Upper lobe of right lung (tissue), 1 donor: ENCODE data around the gene RAP1GDS1. TPM values are rescaled to one million over a fixed set of nuclear protein-coding genes. Genes with fewer than 3 reads are reported as not detected.
"Not testable (repeated sequence)": the region's sequence is repeated elsewhere in the genome, so short reads cannot be mapped to it uniquely, and the experiment has no call there.

Experiments used
- ATAC-seq: fragments of 200-7000 bp; cut with Tn5 transposase; one replicate; pipeline ENCODE4 v1.9.1; 2020; ENCODE audit warnings: mild to moderate bottlenecking, moderate library complexity
- DNase-seq: peaks from one replicate; pipeline ENCODE4 v3.0.0-alpha.2; 2020
- H3K27ac ChIP-seq: fragments of 200-600 bp; one replicate; pipeline ENCODE4 v1.8.0; 2022
- H3K27me3 ChIP-seq: fragments of 200-600 bp; one replicate; pipeline ENCODE4 v1.8.0; 2022; ENCODE audit warnings: mild to moderate bottlenecking
- H3K36me3 ChIP-seq: fragments of 200-600 bp; one replicate; pipeline ENCODE4 v1.8.0; 2022
- H3K4me1 ChIP-seq: fragments of 200-600 bp; one replicate; pipeline ENCODE4 v1.8.0; 2022
- H3K4me3 ChIP-seq: fragments of 200-600 bp; one replicate; pipeline ENCODE4 v1.8.0; 2022; ENCODE audit warnings: mild to moderate bottlenecking
- H3K9me3 ChIP-seq: fragments of 200-600 bp; one replicate; pipeline ENCODE4 v1.8.0; 2022
- intact Hi-C: fragments of 100-400 bp; cut with DNase I; formaldehyde crosslinking; loops from one replicate; pipeline ENCODE4 v1.11.0; 2022
- total RNA-seq: library from RNA; stranded (reverse); fragmentation: NEBNext Ultra II Directional; extraction: Animal tissue kit (Norgen Biotek cat#: 25700); gene quantifications from one replicate; pipeline ENCODE4 v1.2.1, GENCODE V29; 2021
- TF ChIP-seq, protein P1 (sequence below): fragments of 200-600 bp; IDR thresholded peaks from one replicate; pipeline ENCODE4 v1.8.0; 2022; ENCODE audit warnings: antibody characterized with exemption
- donor health status: DM: no; HTN: yes; CAD: no; lungs with severe emphysema.

RAP1GDS1 gene
- total RNA-seq, 1 donor from 2014 or later = 39.1 TPM

DNA sequence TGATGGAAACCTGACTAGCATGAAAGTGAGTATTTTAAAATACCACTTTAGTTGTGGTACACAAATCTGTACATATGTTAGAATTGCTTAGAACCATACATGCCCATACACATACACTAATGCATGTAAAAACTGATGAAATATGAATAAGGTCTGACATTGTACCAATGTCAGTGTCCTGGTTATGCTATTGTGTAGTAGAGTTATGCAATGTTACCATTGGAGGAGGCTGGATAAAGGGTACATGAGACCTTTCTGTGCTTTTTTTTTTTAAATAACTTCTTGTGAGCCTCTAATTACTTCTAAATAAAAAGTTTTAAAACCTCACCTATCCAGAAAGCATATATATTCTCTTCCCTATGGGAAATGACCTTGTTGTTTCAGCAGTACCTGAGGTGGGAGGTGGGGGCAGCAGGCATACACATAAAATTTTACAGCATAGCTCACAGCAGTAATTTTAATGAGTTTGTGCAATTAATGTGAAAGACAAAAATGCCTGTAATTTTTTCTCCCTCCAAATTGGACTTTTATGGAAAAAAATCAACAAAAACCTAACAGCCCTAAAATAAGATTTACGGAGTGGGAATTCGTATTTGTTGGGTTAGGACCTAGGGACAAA is 97.6 kb downstream of the RAP1GDS1 start:
- Histone ChIP-seq H3K4me3 (no peak overlapping the region), H3K9me3 (no peaks in the 10 kb centered on the region), H3K27me3 (no peaks in the 10 kb centered on the region), H3K4me1 (no peaks in the 10 kb centered on the region), H3K36me3 (no peaks in the 10 kb centered on the region), H3K27ac (no peak overlapping the region)
- no peak for ATAC-seq
- TF ChIP-seq, protein P1, sequence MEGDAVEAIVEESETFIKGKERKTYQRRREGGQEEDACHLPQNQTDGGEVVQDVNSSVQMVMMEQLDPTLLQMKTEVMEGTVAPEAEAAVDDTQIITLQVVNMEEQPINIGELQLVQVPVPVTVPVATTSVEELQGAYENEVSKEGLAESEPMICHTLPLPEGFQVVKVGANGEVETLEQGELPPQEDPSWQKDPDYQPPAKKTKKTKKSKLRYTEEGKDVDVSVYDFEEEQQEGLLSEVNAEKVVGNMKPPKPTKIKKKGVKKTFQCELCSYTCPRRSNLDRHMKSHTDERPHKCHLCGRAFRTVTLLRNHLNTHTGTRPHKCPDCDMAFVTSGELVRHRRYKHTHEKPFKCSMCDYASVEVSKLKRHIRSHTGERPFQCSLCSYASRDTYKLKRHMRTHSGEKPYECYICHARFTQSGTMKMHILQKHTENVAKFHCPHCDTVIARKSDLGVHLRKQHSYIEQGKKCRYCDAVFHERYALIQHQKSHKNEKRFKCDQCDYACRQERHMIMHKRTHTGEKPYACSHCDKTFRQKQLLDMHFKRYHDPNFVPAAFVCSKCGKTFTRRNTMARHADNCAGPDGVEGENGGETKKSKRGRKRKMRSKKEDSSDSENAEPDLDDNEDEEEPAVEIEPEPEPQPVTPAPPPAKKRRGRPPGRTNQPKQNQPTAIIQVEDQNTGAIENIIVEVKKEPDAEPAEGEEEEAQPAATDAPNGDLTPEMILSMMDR = no peak
- intact Hi-C loops = no loop called here
- DNase-seq = no peak

DNA sequence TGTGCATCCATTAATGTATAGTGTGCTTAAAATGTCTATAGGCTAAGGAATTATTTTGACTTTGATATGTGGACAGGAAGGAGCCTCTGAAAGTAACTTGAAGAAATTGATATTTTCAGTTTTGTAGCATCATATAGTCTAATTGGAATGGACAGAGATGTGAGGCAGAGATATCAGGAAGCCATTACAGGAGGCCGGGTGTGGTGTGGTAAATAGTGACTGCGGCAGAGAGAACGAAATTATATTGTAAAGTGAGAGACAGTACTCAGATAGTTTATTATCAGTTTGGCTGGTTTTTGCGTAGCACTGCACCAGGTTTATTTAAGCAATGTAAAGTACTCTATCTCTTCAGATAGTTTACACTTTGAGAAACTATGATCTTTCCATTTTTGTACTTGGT is 98.5 kb downstream of the RAP1GDS1 start:
- intact Hi-C loops = no loop called here
- no peak overlapping the region for H3K4me3 ChIP-seq
- no peaks in the 10 kb centered on the region for H3K9me3 ChIP-seq
- no peak for ATAC-seq
- DNase-seq = no peak
- no peaks in the 10 kb centered on the region for H3K4me1 ChIP-seq
- no peak overlapping the region for H3K27ac ChIP-seq
- TF ChIP-seq, protein P1 = no peak
- H3K27me3 ChIP-seq = no peaks in the 10 kb centered on the region
- no peaks in the 10 kb centered on the region for H3K36me3 ChIP-seq

DNA sequence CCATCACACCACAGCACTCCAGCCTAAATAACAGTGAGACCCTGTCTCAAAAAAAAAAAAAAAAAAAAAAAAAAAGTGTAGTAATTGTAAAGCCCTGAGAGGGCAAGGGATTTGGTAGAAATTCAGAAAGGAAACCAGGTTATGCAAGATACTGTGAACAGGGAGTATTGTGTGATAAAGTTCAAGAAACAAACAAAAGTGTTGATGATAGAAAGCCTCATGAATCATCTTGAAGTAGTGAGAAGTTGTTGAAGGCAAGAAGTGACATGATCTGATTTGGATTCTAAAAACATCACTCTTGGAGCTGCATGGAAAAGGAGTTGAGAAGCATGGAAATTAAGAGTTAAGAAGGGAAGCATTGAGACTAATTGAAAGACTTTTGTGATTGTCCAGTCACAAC is 102.2 kb downstream of the RAP1GDS1 start:
- H3K27me3 ChIP-seq = no peaks in the 10 kb centered on the region
- no peak for DNase-seq
- intact Hi-C loops = no loop called here

DNA sequence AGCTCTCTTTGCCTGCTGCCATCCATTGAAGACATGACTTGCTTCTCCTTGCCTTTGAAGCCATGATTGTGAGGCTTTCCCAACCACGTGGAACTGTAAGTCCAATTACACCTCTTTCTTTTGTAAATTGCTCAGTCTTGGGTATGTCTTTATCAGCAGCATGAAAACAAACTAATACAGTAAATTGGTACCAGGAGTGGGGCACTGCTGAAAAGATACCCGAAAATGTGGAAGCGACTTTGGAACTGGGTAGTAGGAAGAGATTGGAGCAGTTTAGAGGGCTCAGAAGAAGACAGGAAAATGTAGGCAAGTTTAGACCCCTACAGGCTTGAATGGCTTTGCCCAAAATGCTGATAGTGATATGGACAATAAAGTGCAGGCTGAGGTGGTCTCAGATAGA is 105.1 kb downstream of the RAP1GDS1 start:
- ATAC-seq, H3K27ac ChIP-seq, H3K9me3 ChIP-seq, H3K27me3 ChIP-seq, DNase-seq, H3K4me1 ChIP-seq, intact Hi-C loops, H3K36me3 ChIP-seq, H3K4me3 ChIP-seq: not testable (repeated sequence)

More for the DNA sequence above, 102.2 kb downstream of the RAP1GDS1 start:
- no peaks in the 10 kb centered on the region for H3K36me3 ChIP-seq
- TF ChIP-seq, protein P1 = no peak
- H3K4me1 ChIP-seq = no peaks in the 10 kb centered on the region
- no peak overlapping the region for H3K27ac ChIP-seq
- no peak for ATAC-seq
- peaks cover 7% of the 10 kb centered on the region for H3K9me3 ChIP-seq
- no peak overlapping the region for H3K4me3 ChIP-seq

DNA sequence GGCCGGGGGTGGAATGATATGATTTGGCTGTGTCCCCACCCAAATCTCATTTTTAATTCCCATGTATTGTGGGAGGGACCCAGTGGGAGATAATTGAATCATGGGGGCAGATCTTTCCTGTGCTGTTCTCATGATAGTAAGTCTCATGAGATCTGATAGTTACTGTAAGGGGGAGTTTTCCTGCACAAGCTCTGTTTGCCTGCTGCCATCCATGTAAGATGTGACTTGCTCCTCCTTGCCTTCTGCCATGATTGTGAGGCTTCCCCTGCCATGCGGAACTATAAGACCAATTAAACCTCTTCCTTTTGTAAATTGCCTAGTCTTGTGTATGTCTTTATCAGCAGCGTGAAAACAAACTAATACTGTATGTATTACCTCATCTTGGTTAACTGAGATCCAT is 106.8 kb downstream of the RAP1GDS1 start:
- DNase-seq, intact Hi-C loops, H3K27ac ChIP-seq, H3K4me3 ChIP-seq, H3K4me1 ChIP-seq, ATAC-seq, H3K9me3 ChIP-seq, H3K36me3 ChIP-seq, H3K27me3 ChIP-seq: not testable (repeated sequence)

DNA sequence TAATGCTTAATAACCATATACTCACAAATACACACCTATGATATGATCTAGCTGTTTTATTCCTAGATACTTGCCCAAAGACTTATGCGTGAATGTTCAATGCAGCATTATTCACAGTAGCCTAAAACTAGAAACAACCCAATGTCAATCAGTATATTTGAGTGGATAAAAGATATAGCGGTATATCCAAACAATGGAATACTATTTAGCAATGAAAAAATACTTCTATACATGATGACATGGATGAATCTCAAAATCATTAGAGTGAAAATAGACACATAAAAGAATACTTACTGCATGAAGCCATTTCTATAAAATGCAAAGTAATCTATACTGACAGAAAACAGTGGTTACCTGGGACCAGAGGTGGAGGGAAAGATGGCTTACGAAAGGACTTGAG is 108.1 kb downstream of the RAP1GDS1 start:
- intact Hi-C loops = no loop called here
- TF ChIP-seq, protein P1 = no peak
- Histone ChIP-seq H3K27me3 (no peaks in the 10 kb centered on the region), H3K36me3 (peaks cover 9% of the 10 kb centered on the region), H3K4me1 (no peaks in the 10 kb centered on the region), H3K4me3 (no peak overlapping the region), H3K9me3 (peaks cover 7% of the 10 kb centered on the region), H3K27ac (no peak overlapping the region)
- ATAC-seq = no peak
- DNase-seq = no peak

DNA sequence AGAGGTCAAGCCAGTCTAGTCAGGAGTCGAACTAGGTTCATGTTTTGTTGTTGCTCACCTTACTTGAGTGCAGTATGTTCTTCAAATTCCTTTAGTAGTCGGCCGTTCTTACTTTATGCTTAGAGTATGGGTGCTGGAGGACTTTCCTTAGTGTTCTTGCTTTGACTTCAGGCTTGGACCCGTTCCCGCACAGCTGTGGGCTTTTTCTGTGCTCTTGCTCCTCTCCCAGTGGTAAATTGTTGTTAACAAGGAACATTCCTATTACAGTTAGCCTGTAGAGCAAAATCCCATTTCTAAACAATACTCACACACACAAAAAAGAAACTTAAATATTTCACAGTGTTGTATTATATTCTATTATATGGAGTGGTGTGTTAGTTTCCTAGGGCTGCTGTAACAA is 113.5 kb downstream of the RAP1GDS1 start:
- intact Hi-C loops = no loop called here
- Histone ChIP-seq H3K4me1 (no peaks in the 10 kb centered on the region), H3K9me3 (no peaks in the 10 kb centered on the region), H3K36me3 (peaks cover 9% of the 10 kb centered on the region), H3K4me3 (no peak overlapping the region), H3K27me3 (no peaks in the 10 kb centered on the region), H3K27ac (no peak overlapping the region)
- no peak for DNase-seq
- TF ChIP-seq, protein P1 = no peak
- no peak for ATAC-seq
